ENCODE measurements around the gene MTMR11. TPM values are rescaled to one million over a fixed set of nuclear protein-coding genes. Genes with fewer than 3 reads are reported as not detected.

MTMR11 gene
- total RNA-seq, 1 experiment from 2014 or later, result 7.1 TPM

DNA sequence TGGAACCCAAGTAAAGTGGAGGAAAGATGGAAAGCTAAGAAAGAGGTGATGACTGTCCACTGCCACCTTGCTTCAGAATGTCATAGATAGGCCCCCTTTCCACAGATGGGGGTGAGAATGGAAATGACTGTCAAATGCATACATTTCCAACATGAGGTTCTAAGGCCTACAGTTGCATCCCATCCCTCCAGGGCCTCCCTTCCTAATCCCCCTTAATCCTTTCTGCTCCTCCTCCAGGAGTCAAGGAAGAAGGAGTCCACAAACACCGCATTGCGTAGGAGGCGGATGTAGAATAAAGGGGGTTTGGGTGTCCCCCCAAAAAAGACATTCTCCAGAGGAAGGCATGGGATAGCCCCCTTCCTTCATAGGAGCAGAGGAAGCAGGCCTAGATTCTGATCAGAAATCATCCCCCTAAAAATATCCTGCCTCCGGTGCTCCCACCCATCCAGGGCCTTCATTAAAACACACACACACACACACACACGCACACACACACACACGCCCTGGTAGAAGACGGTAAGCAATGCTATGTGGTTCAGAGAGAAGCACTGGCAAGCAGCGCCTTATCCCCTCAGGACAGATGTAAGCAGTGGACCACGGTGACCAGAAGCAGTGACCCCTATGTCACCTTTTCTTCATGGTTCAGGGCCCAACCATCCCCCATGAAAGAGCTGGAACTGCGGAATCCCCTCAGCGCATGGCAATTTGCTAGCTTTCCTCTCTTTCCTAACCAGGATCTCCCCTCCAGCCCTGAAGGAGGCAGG is 21.1 kb downstream of the MTMR11 start (continued):
- TF ChIP-seq, protein P1, sequence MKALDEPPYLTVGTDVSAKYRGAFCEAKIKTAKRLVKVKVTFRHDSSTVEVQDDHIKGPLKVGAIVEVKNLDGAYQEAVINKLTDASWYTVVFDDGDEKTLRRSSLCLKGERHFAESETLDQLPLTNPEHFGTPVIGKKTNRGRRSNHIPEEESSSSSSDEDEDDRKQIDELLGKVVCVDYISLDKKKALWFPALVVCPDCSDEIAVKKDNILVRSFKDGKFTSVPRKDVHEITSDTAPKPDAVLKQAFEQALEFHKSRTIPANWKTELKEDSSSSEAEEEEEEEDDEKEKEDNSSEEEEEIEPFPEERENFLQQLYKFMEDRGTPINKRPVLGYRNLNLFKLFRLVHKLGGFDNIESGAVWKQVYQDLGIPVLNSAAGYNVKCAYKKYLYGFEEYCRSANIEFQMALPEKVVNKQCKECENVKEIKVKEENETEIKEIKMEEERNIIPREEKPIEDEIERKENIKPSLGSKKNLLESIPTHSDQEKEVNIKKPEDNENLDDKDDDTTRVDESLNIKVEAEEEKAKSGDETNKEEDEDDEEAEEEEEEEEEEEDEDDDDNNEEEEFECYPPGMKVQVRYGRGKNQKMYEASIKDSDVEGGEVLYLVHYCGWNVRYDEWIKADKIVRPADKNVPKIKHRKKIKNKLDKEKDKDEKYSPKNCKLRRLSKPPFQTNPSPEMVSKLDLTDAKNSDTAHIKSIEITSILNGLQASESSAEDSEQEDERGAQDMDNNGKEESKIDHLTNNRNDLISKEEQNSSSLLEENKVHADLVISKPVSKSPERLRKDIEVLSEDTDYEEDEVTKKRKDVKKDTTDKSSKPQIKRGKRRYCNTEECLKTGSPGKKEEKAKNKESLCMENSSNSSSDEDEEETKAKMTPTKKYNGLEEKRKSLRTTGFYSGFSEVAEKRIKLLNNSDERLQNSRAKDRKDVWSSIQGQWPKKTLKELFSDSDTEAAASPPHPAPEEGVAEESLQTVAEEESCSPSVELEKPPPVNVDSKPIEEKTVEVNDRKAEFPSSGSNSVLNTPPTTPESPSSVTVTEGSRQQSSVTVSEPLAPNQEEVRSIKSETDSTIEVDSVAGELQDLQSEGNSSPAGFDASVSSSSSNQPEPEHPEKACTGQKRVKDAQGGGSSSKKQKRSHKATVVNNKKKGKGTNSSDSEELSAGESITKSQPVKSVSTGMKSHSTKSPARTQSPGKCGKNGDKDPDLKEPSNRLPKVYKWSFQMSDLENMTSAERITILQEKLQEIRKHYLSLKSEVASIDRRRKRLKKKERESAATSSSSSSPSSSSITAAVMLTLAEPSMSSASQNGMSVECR (CRISPR knock-in tag; IDR thresholded peaks at IDR 0.05; ENCODE audit: borderline replicate concordance), result no peak
- no peak for TF ChIP-seq ZNF425 (CRISPR knock-in tag; conservative IDR thresholded peaks at IDR 0.05)
- no peak for TF ChIP-seq TP53 (CRISPR knock-in tag; IDR thresholded peaks at IDR 0.05)
- TF ChIP-seq E2F4 (CRISPR knock-in tag; IDR thresholded peaks at IDR 0.05; ENCODE audit: borderline replicate concordance, low read depth), result no peak
- no peak for TF ChIP-seq FOXJ3 (CRISPR knock-in tag; IDR thresholded peaks at IDR 0.05; ENCODE audit: borderline replicate concordance)
- TF ChIP-seq ESRRA (CRISPR knock-in tag; IDR thresholded peaks at IDR 0.05; ENCODE audit: borderline replicate concordance), result no peak
- TF ChIP-seq FOXP4 (CRISPR knock-in tag; IDR thresholded peaks at IDR 0.05), result no peak
- TF ChIP-seq, protein P2, sequence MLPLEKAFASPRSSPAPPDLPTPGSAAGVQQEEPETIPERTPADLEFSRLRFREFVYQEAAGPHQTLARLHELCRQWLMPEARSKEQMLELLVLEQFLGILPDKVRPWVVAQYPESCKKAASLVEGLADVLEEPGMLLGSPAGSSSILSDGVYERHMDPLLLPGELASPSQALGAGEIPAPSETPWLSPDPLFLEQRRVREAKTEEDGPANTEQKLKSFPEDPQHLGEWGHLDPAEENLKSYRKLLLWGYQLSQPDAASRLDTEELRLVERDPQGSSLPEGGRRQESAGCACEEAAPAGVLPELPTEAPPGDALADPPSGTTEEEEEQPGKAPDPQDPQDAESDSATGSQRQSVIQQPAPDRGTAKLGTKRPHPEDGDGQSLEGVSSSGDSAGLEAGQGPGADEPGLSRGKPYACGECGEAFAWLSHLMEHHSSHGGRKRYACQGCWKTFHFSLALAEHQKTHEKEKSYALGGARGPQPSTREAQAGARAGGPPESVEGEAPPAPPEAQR (CRISPR knock-in tag; IDR thresholded peaks at IDR 0.05), result no peak
- TF ChIP-seq, protein P3, sequence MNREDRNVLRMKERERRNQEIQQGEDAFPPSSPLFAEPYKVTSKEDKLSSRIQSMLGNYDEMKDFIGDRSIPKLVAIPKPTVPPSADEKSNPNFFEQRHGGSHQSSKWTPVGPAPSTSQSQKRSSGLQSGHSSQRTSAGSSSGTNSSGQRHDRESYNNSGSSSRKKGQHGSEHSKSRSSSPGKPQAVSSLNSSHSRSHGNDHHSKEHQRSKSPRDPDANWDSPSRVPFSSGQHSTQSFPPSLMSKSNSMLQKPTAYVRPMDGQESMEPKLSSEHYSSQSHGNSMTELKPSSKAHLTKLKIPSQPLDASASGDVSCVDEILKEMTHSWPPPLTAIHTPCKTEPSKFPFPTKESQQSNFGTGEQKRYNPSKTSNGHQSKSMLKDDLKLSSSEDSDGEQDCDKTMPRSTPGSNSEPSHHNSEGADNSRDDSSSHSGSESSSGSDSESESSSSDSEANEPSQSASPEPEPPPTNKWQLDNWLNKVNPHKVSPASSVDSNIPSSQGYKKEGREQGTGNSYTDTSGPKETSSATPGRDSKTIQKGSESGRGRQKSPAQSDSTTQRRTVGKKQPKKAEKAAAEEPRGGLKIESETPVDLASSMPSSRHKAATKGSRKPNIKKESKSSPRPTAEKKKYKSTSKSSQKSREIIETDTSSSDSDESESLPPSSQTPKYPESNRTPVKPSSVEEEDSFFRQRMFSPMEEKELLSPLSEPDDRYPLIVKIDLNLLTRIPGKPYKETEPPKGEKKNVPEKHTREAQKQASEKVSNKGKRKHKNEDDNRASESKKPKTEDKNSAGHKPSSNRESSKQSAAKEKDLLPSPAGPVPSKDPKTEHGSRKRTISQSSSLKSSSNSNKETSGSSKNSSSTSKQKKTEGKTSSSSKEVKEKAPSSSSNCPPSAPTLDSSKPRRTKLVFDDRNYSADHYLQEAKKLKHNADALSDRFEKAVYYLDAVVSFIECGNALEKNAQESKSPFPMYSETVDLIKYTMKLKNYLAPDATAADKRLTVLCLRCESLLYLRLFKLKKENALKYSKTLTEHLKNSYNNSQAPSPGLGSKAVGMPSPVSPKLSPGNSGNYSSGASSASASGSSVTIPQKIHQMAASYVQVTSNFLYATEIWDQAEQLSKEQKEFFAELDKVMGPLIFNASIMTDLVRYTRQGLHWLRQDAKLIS (CRISPR knock-in tag; IDR thresholded peaks at IDR 0.05; ENCODE audit: borderline replicate concordance), result no peak
